HG03575 (cell line): ENCODE data around the gene CACTIN.
"Not testable (repeated sequence)": the region's sequence is repeated elsewhere in the genome, so short reads cannot be mapped to it uniquely, and the experiment has no call there.

Experiments used
- ATAC-seq: cut with Tn5 transposase; IDR thresholded peaks from one replicate; pipeline ENCODE4 v1.9.1; 2021; ENCODE audit not compliant: unreplicated experiment, insufficient number of reproducible peaks, low FRiP score; ENCODE audit errors: extremely low read depth

The CACTIN gene

GRCh38 chr19:3649888-3650287, 23.3 kb upstream of the CACTIN start:
- no peak for ATAC-seq

GRCh38 chr19:3648037-3648905, 21.7 kb upstream of the CACTIN start:
- ATAC-seq = no peak

DNA sequence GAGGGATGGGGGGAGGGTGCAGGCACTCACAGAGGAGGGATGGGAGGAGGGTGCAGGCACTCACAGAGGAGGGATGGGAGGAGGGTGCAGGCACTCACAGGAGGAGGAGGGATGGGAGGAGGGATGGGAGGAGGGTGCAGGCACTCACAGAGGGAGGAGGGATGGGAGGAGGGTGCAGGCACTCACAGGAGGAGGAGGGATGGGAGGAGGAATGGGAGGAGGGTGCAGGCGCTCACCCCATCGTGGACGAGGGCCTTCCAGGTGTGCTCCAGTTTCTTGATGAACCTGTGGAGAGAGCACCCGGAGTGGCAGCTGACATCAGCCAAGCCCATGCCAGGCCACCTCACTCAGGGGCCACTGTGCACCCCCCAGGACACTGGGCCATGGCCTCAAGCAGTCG, 20.5 kb upstream of the CACTIN start:
- ATAC-seq = not testable (repeated sequence)

DNA sequence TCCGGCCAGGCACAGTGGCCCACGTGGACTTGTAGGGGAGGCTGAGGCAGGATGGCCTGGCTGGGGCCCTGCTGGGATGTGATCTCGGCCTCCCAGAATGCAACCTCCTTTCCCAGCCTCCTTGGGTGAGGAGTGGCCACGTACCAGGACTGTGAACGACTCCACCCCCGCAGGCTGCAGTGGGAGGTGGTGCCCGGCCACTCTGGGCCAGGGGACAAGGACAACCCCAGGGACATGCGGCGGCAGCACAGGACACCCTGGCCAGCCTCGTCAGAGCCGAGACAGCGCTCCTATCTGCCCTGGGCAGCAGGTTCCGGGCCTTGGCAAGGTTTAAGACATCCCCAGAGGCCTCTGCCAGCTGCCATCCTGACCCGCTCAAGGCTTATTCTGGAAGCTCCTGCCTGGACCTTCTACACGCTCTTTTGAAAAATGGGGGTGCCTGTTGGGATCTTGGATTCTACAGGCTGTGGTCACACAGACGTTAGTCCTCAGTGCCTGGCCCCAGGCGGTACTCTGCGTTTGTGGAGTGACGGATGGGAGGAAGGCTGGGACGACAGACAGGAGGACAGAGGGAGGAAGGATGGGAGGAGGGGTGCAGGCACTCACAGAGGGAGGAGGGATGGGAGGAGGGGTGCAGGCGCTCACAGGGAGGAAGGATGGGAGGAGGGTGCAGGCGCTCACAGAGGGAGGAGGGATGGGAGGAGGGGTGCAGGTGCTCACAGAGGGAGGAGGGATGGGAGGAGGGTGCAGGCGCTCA, 19.9 kb upstream of the CACTIN start:
- ATAC-seq = no peak

- ATAC-seq = no peak
These were observed 19.1 kb upstream of the CACTIN start for GRCh38 chr19:3645726-3646125.

GRCh38 chr19:3645067-3645396, 18.4 kb upstream of the CACTIN start:
- ATAC-seq = no peak

- no peak for ATAC-seq
These were observed 17.9 kb upstream of the CACTIN start for GRCh38 chr19:3644351-3645066.

DNA sequence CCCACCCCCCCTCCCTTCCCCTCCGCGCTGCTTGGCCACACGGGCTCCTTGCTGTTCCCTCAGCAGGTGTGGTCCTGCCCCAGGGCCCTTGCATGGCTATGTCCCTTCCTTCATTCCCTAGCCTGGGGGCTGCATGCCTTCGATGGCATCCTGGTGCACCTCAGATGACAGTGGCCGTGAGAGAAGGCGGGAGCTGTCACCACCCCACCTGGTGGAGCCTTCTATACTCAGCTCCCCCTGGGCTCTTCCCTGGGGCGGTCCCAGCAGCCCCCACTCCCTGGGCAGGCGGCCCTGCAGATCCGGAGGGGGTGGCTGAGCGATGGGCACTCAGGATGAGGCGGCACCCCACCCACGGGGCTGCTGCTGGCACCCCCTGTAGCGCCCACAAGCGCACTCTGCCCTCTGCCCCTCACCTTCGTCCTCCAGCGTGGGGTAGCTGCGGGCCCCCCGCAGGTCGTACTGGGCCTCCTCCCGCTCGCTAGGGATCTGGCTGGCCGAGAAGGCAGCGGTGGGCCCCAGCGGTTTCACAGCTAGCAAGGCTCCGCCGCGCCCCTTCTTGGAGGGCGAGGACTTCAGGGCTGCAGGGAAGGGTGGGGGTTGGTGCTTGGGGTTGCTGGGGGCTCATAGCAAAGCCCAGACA, 17.2 kb upstream of the CACTIN start:
- no peak for ATAC-seq

GRCh38 chr19:3642987-3643673, 16.5 kb upstream of the CACTIN start:
- no peak for ATAC-seq

DNA sequence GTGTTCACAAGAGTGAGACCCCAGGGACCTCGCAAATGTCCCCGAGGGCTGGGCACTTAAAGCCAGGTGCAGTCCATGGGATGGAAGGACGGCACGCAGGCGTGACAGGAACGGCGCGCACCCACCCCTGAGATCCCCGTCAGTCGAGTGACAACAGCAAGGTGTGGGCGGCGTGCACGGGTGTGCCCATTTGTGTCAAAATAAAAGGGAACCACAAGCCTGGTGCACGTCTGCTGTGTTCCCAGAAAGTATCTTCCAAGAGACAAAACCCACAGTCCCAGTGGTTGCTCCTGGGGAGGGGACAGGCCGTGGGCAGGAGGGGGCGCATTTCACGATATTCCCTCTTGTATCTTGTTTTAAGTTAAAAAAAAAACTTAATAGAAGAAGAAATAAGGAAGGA, 15.7 kb upstream of the CACTIN start:
- no peak for ATAC-seq

DNA sequence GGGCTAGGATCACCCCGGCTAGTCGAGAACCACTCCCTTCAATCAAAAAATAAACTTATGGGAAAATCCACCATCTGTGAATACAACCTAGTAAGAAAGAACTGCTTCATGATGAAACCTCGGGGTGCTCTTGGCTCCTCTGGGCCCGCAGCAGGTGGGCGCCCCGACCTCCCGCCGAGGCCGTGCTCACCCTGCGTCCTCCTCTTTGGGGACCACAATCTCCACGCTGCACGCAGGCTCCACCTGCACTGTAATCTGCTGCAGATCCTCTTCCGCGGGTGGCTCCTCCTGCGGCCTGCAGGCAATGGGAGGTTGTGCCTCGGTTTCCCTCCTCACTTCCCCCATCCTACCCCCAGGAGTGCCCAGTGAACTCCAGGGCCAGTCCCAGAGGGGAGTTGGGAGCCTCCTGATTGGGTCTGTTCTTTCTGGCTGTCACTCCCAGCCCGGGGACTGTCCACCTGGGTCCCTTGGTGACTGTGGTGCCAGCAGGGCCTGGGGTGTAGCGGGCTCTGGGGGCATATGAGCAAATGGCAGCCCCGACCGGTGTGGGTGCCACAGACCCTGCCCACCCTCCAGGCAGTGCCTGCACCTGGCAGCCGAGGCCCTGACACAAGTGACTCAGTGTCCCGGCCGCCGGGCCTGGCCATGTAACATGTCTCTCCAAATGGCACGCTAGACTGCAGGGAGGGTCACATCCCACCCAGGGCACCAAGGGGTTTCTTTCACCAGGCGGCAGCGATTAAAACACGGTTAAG, 15.1 kb upstream of the CACTIN start:
- ATAC-seq = no peak

DNA sequence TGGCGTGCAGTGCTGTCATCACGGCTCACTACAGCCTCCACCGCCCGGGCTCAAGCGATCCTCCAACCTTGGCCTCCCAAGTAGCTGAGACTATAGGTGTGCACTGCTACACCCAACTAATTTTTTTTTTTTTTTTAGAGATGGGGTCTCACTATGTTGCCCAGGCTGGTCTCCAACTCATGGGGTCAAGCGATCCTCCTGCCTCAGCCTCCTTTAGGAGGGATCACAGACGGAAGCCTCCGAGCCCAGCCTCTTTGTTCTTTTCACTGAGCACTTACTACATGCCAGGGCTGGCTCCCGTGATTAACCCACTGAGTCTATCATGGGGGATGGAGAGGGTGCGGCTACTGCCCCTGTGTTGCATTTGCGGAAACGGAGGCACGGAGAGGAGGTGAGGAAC, 12.9 kb upstream of the CACTIN start:
- no peak for ATAC-seq

GRCh38 chr19:3638208-3639193, 11.9 kb upstream of the CACTIN start:
- no peak for ATAC-seq

GRCh38 chr19:3637621-3638020, 11.0 kb upstream of the CACTIN start:
- ATAC-seq = no peak

- ATAC-seq = no peak
These were observed 10.4 kb upstream of the CACTIN start for GRCh38 chr19:3636962-3637361.

DNA sequence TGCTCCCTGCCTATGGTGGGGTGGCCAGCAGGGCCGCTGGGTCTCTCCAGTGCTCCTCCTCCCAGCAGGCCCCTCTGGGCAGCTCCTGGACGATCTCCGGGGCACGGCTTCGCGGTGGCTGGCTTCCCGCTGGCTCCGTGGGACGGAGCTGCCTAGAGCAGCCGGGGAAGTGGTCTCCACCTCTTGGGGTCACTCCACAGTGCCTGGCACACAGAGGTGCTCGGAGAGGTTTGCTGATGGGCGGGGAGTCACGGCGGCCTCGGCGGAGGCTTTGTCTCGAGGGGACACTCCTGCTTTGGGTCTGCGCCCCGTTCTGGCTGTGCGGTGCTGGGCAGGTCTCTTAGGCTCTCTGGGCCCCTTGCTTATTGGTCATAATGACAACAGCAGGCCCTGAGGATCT, 9.9 kb upstream of the CACTIN start:
- ATAC-seq = no peak

DNA sequence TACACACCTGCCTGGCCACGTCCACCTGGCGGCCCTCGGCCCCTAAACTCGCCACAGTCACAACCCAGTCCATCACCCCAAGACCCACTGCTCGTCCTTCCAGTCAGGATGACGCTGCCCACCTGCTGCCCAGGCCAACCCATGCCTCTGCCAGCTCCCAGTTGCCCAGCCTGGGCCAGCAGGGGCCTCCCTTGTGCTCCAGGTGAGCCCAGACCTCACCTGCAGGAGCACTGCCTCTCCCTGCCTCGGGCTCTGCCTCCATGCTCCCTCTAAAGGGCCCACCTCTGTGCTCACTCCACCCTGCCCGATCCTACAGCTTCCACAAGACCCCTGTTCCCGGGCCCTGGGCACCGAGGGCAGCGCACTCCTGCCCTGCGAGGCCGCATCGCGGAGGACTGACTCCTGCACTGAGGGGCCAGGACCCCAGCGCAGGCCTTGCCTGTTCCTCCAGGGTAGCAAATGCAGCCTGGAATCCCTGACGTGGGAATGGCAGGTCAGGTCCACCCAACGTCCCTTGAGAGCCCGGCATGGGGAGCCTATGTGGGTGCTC, 8.0 kb upstream of the CACTIN start:
- ATAC-seq = no peak
